ENCODE data around the gene COQ4.

The COQ4 gene

GRCh38 chr9:128382261-128382660 lies 59.6 kb downstream of the COQ4 start:
- DNase-seq, result no peak

- no peak for DNase-seq
Measured at GRCh38 chr9:128383007-128383753, 60.5 kb downstream of the COQ4 start.

All from activated naive CD4-positive, alpha-beta T cell (primary cell).